DMS153 (cell line): ENCODE data around the gene OPN5.
A peak's percentile ranks its signal among the peaks of the same experiment; 100 is the strongest.
"Not testable (repeated sequence)": the region's sequence is repeated elsewhere in the genome, so short reads cannot be mapped to it uniquely, and the experiment has no call there.

Experiments used
- DNase-seq: peaks from one replicate; lab custom pipeline; 2025; lab: John Stamatoyannopoulos, UW

OPN5 gene, protein sequence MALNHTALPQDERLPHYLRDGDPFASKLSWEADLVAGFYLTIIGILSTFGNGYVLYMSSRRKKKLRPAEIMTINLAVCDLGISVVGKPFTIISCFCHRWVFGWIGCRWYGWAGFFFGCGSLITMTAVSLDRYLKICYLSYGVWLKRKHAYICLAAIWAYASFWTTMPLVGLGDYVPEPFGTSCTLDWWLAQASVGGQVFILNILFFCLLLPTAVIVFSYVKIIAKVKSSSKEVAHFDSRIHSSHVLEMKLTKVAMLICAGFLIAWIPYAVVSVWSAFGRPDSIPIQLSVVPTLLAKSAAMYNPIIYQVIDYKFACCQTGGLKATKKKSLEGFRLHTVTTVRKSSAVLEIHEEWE

GRCh38 chr6:47781732-47782131 lies at the start of gene OPN5:
Gene OPN5 (plus strand): TSS chr6:47782032. CDS start chr6:47782067, 35 bp downstream.
- no peak for DNase-seq

- peak; percentile 10 for DNase-seq
These were observed 47.8 kb upstream of the OPN5 start for GRCh38 chr6:47733879-47734558.

- no peak for DNase-seq
These were observed 46.9 kb upstream of the OPN5 start for GRCh38 chr6:47734831-47735481.

- DNase-seq, result no peak
These were observed 45.6 kb upstream of the OPN5 start for GRCh38 chr6:47736083-47736700.

DNA sequence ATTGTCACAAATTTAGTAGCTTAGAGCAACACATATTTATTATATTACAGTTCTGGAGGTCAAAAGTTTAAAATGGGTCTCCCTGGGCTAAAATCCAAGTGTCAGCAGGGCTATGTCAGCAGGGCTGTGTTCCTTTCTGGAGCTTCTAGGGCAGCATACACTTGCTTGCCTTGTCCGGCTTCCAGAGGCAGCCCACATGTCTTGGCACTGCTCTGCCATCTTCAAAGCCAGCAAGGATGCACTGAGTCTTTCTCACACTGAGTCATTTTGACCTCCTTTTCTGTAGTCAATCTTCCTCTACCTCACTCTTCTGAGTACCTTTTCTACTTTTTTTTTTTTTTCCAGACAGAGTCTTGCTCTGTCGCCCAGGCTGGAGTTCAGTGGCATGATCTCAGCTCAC lies 44.4 kb upstream of the OPN5 start:
- no peak for DNase-seq

- DNase-seq, result no peak
These were observed 41.1 kb upstream of the OPN5 start for GRCh38 chr6:47740714-47741113.

DNA sequence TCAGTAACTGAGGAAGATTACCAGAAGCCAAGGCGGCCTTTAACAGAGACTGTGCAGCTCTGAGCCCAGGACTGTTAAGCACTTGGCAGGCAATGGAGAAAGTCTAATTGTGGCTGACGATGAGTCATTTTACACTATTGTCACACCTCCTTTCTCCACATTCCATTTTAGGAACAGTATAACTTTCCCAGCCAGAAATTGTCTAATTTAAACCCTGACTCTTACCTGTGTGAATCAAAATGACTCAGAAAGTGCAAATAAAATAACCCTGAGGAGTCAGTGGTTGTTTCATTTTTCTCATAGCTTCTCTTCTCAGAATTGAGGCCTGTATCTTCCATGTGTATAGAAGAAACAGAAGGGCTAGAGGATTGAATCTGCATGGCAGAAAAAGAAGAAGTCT lies 40.0 kb upstream of the OPN5 start:
- DNase-seq, result no peak

- no peak for DNase-seq
These were observed 38.1 kb upstream of the OPN5 start for GRCh38 chr6:47743744-47744143.

- not testable (repeated sequence) for DNase-seq
These were observed 36.6 kb upstream of the OPN5 start for GRCh38 chr6:47745269-47745668.

DNA sequence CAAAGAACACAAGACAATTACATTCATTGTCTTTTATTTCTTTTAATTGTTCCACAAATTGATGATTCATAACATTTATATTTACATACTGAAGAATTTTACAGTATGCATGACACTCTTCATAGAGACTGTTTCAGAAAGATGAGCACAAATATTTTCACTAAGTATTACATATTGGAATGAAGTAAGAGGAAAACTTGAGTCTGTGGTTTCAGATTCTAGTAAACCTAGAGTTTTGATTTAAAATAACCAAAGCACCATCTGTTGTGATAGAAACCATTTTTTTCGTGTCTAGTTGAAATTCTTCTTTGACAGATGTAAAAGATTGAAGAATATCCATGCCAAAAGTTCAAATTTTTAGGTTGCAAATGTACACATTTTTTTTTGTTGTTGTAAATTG lies 32.1 kb upstream of the OPN5 start:
- DNase-seq, result no peak

DNA sequence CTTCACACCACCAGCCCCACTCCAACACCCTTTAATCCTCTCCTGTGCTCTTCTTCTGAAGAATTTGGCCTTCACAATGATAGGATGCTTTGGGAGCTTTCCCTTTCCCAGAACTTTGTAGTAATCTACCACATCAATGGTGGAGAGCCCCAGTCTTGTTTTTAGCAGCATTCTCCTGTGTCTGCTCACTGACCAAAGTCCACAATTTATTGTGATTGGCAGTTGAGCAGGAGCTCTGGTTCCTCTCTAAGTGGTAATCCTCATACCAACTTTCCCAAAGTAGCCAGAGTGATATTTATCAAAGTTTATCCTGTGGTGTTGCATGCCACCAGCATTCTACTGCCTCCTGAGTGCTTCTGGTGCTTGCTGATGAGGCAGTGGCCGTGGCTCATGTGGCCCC lies 29.0 kb upstream of the OPN5 start:
- no peak for DNase-seq

DNA sequence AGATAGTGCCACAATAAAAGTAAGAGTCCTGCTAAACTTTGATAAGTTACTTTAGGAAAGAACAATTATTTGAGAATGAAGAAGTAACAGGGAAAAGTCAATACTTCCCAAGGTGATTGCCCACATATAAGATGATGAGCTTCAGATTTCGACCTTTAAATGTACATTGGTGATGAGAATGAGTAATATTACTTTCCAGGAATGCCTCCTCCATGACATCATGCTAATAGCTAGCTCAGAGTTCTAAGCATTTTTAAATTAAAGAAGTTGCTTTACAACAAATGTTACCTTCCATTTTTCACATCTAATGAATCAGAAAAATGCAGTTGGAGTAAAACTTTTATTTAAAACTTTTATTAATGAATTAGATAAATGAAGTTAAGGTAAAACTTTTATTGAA lies 22.5 kb upstream of the OPN5 start:
- no peak for DNase-seq

- no peak for DNase-seq
These were observed 19.3 kb upstream of the OPN5 start for GRCh38 chr6:47762502-47762901.

DNA sequence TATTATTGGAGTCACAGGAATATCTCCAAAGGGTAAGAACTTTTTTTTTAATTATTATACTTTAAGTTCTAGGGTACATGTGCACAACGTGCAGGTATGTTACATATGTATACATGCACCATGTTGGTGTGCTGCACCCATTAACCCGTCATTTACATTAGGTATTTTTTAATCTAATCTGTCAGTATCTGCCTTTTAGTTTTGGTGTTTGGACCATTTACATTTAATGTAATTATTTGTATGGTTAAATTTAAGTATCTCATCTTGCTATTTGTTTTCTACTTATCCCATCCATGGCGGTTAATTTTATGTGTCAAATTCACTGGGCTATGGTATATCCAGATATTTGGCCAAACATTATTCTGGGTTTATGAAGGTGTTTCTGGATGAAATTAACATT lies 15.4 kb upstream of the OPN5 start:
- no peak for DNase-seq

- no peak for DNase-seq
These were observed 14.7 kb upstream of the OPN5 start for GRCh38 chr6:47767102-47767501.

- DNase-seq, result no peak
These were observed 11.8 kb upstream of the OPN5 start for GRCh38 chr6:47769982-47770381.

DNA sequence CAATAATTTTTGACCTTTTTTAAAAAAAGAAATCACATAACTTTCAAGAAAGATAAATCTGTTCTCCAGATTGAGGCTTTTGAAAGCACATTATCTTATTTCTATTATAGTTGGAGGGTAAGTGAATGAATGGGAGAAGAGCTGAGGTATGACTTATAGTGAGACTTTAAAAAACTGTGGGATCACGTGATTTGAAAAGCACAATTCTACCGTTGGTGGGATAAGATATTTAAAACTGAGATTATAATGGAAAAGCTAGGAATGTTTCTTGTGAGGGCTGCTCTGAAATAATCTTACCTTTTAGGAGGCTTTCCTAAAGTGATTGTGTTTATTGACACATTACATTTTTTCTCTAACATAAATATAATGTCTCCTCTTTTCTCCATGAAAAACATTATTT lies 9.5 kb upstream of the OPN5 start:
- DNase-seq, result no peak

- no peak for DNase-seq
These were observed 8.8 kb upstream of the OPN5 start for GRCh38 chr6:47773005-47773404.

DNA sequence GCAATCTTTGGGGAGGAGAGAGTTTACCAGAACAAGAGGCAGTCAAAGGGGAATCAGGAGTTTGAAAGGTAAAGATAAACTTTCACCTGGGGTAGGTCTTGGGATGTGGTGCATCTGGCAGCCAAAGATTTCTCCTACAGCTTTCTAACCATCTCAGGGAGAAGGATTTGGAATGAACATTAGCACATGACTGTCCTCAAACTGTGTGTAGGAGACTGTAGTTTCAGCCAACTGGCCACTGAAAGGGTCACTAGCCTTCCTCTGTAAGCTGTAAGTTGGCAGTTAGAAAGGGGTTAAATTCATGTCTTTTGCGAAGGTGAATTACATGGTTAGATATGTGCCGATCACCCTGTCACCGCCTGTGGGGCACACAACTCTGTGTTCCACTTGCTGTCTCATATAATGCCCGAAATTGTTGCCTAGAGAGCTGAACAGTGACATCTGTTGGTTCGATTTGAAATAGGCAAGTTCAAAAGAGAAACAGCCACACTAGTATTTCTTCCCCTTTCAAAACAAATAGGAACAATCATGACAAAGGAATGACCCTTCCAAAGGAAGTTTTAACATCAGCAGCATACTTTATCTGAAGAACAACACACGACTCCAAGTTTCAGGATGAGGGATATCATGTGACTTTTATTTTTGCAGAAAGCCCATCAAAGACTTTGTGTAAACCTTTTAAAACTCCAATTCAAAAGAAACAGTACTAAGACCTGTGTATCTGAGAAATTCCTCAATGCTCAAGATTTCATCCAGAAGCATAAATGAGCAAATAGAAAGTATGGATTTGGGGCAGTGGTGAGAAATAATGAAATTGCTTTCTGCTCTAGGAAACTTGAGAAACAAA lies 1.1 kb upstream of the OPN5 start:
- peak; percentile 54 for DNase-seq

DNA sequence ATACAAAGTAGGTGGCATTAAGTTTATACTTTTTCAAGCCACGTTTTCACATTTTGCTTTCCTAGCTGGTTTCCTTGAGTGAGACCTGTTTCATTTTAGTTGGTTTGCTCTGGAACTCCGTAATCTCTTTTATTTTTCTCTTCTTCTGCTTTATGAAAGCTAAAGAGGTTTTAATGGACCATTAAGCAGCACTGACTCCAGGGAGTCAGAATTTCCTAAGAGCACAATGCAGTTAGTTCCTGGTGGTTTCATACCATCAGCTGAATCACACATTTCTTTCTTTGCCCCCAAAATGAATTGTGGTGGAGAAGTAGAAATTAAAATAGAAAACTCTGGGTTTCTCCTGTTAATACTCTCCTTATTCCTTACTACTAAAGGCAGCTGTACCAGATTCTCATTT lies 3.4 kb downstream of the OPN5 start:
- DNase-seq, result no peak

DNA sequence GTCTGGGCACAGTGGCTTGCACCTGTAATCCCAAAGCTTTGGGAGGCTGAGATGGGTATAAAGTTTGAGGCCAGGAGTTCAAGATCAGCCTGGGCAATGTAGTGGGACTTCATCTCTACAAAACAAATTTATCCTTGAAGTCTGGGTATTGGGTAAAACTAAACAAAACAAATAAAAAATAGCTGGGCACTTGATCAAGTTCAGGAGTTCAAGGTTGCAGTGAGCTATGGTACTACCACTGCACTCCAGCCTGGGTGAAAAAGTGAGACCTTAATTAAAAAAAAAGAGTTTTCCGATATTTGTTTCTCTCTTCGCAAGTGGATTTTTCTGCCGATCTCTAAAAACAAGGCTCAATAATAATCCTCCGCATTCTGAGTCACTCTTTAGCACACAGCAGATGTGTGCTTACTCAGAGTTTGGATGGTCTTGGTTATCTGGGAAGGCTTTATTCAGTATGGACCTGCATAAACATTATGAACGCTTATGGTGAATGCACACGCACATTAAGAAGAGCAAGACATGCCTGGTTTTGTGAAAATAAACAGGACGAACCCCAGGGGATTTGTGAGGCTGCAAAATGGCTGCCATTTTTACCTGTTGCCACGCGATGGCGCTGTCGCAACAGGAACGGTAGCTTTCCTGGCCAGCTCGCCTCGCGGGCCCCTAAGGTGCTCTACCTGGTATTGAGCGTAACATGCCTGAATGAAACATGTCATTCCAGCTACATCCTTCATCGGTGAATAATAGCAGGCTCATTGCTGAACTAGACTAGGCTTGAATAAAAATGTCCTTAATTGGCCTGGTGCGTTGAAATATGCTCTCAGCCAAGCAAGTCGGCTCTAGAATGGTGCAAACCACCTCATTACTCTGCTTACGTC lies 6.0 kb downstream of the OPN5 start:
- peak; percentile 78 for DNase-seq
